Brain pericyte (primary cell): ENCODE results near the gene CHML.

ENCODE experiments used
- DNase-seq: peaks from one replicate; pipeline ENCODE4 v3.0.0-alpha.2; 2012; ENCODE audit warnings: low read depth, low spot score

Gene CHML

GRCh38 chr1:241591317-241591716, 48.9 kb downstream of the CHML start:
- no peak for DNase-seq

- no peak for DNase-seq
Measured at GRCh38 chr1:241590719-241591118, 49.5 kb downstream of the CHML start.
